Osteoblast (primary cell): ENCODE measurements around the gene COBL. TPM values are rescaled to one million over a fixed set of nuclear protein-coding genes. Genes with fewer than 3 reads are reported as not detected.

ENCODE experiments used
- DNase-seq: peaks from one replicate; pipeline ENCODE4 v3.0.0; 2011; ENCODE audit warnings: low spot score, mixed read lengths; ENCODE audit not compliant: insufficient read length; ENCODE audit errors: missing footprints
- H2AFZ ChIP-seq: 2 replicates; pipeline ENCODE4 v1.6.0; 2011; ENCODE audit warnings: mild to moderate bottlenecking, low read length
- H3K27ac ChIP-seq: 2 replicates; pipeline ENCODE4 v1.5.1; 2011; ENCODE audit warnings: mild to moderate bottlenecking, low read depth, low read length, moderate library complexity
- H3K27me3 ChIP-seq: 2 replicates; pipeline ENCODE4 v1.6.0; 2012; ENCODE audit warnings: mild to moderate bottlenecking, control low read depth, inconsistent platforms, low read length, moderate library complexity; ENCODE audit not compliant: insufficient read depth
- H3K36me3 ChIP-seq: 2 replicates; pipeline ENCODE4 v1.5.1; 2011; ENCODE audit warnings: mild to moderate bottlenecking, low read length, control low read depth, moderate library complexity; ENCODE audit not compliant: insufficient read depth
- H3K4me1 ChIP-seq: 2 replicates; pipeline ENCODE4 v1.5.1; 2011; ENCODE audit warnings: mild to moderate bottlenecking, low read length, control low read depth, moderate library complexity; ENCODE audit not compliant: insufficient read depth
- H3K4me2 ChIP-seq: 2 replicates; pipeline ENCODE4 v1.6.0; 2011; ENCODE audit warnings: mild to moderate bottlenecking, low read length; ENCODE audit not compliant: insufficient read depth
- H3K4me3 ChIP-seq: fragments of 200-600 bp; sonication (generic); 3 replicates; pipeline ENCODE4 v1.5.1; 2012; ENCODE audit warnings: mild to moderate bottlenecking, low read length, inconsistent platforms; ENCODE audit not compliant: insufficient read depth
- H3K79me2 ChIP-seq: 2 replicates; pipeline ENCODE4 v1.6.0; 2012; ENCODE audit warnings: mild to moderate bottlenecking, low read length, control low read depth, inconsistent platforms; ENCODE audit not compliant: insufficient read depth
- H3K9me3 ChIP-seq: 2 replicates; pipeline ENCODE4 v1.5.1; 2011; ENCODE audit warnings: low read depth, low read length, control low read depth
- H4K20me1 ChIP-seq: 2 replicates; pipeline ENCODE4 v1.6.0; 2012; ENCODE audit warnings: mild to moderate bottlenecking, low read length, control low read depth; ENCODE audit not compliant: insufficient read depth
- total RNA-seq: library from RNA; depleted of rRNA; stranded (reverse); fragments of >200 nt; gene quantifications from 2 replicates; pipeline ENCODE4 v1.2.3, GENCODE V29; 2012
- TF ChIP-seq, protein P1 (sequence below): IDR thresholded peaks from 2 replicates; pipeline ENCODE4 v1.5.1; 2011; ENCODE audit warnings: mild to moderate bottlenecking, low read depth, low read length, moderate library complexity; ENCODE audit errors: extremely low read depth

The COBL gene
- total RNA-seq, 1 donor: under 0.01 TPM

DNA sequence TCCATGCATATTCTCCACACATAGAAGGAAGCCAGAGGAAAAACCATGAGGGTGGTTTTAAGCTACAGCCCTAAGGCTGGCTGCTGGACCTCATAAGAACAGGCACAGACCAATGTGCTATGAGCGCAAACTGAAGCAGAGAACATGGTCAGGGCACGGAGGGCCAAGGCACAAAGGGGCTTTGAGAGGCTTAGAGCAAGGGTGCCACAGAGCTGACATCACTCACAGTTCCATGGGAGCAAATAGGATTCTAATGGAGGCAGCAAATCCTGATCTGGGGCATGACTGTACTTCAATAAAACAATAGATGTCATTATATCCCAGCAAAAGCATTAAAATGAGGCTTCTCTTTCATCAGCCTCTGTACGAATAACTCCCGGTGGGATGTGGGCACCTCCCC is 162.4 kb downstream of the COBL start:
- Histone ChIP-seq H3K79me2 (no peaks in the 10 kb centered on the region), H4K20me1 (no peaks in the 10 kb centered on the region), H3K27me3 (peaks cover 33% of the 10 kb centered on the region)

DNA sequence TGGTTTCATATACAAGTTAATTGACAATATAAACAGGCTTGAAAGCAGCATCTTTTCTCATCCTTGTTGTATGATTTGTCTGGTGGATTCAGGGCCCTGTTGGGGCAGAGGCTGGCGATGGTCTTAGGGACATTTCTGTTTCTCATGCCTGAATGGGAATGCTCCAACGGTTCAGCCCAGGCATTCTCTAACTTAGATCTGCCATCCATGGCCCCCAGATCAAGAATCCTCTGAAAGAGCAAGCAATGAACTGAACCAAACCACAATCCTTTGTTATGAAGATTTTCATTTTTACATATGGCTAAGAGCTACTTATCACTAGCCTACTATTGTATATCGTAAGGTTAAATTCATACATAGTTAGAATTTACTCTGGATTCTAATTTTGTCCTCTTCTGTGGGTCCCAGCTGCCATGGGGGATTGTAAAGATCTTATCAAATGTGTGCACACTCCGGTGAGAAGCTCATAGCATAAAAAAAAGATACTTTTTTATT is 163.9 kb downstream of the COBL start:
- Histone ChIP-seq H3K4me2 (no peak overlapping the region), H3K4me1 (no peaks in the 10 kb centered on the region), H3K4me3 (no peak overlapping the region), H3K79me2 (no peaks in the 10 kb centered on the region), H3K36me3 (no peaks in the 10 kb centered on the region), H3K9me3 (no peaks in the 10 kb centered on the region), H3K27ac (no peak overlapping the region), H4K20me1 (no peaks in the 10 kb centered on the region), H2AFZ (no peak overlapping the region), H3K27me3 (peaks cover 27% of the 10 kb centered on the region)
- TF ChIP-seq, protein P1, sequence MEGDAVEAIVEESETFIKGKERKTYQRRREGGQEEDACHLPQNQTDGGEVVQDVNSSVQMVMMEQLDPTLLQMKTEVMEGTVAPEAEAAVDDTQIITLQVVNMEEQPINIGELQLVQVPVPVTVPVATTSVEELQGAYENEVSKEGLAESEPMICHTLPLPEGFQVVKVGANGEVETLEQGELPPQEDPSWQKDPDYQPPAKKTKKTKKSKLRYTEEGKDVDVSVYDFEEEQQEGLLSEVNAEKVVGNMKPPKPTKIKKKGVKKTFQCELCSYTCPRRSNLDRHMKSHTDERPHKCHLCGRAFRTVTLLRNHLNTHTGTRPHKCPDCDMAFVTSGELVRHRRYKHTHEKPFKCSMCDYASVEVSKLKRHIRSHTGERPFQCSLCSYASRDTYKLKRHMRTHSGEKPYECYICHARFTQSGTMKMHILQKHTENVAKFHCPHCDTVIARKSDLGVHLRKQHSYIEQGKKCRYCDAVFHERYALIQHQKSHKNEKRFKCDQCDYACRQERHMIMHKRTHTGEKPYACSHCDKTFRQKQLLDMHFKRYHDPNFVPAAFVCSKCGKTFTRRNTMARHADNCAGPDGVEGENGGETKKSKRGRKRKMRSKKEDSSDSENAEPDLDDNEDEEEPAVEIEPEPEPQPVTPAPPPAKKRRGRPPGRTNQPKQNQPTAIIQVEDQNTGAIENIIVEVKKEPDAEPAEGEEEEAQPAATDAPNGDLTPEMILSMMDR: no peak
- DNase-seq: no peak

More for the DNA sequence above, 162.4 kb downstream of the COBL start:
- H3K9me3 ChIP-seq: no peaks in the 10 kb centered on the region
- no peak overlapping the region for H3K4me2 ChIP-seq
- no peak for DNase-seq
- TF ChIP-seq, protein P1: no peak
- no peaks in the 10 kb centered on the region for H3K36me3 ChIP-seq
- no peak overlapping the region for H3K4me3 ChIP-seq
- H2AFZ ChIP-seq: no peak overlapping the region
- H3K27ac ChIP-seq: no peak overlapping the region
- no peaks in the 10 kb centered on the region for H3K4me1 ChIP-seq

DNA sequence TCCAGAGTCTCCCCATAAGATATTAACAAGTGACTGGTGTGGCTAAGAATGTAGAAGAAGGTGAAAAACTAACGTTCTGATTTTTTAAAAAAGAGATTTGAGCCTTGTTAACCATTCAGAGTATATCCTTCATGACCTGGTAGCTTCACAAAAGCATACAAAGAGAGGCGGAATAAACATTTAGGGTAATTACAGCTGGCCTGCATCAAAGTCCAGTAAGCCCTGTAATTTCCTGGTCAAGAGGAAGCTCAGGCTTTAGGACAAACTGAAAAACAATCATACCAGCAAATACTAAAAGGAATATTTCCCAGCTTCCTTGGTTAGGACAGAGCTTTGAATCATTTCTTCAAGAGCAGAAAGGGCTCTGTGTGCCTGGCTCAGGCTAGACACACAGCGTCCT is 165.2 kb downstream of the COBL start:
- no peak for DNase-seq
- no peak overlapping the region for H3K27ac ChIP-seq
- no peak overlapping the region for H2AFZ ChIP-seq
- peaks cover 27% of the 10 kb centered on the region for H3K27me3 ChIP-seq
- TF ChIP-seq, protein P1: no peak
- H3K79me2 ChIP-seq: no peaks in the 10 kb centered on the region
- no peaks in the 10 kb centered on the region for H3K4me1 ChIP-seq
- H3K4me2 ChIP-seq: no peak overlapping the region
- H3K36me3 ChIP-seq: no peaks in the 10 kb centered on the region
- peaks cover 6% of the 10 kb centered on the region for H3K9me3 ChIP-seq
- H4K20me1 ChIP-seq: no peaks in the 10 kb centered on the region
- no peak overlapping the region for H3K4me3 ChIP-seq

DNA sequence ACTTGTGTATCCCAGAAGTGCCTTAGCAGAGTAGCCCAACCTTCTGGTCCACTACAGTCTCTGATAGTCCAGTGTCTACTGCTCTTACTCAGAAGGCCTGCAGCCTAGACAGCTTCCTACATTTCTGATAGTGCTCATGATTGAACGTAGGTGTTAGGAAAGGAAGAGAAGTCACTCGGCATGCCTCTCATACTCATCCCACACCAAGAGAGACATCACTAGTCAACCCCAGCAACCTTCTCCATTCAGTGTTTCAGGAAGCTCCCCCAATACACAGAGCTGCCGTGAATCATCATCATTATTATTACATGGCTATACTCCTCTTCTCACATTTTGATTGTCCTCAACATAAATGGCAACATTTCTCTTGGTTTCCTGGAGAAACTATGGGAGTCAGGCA is 166.4 kb downstream of the COBL start:
- Histone ChIP-seq H3K79me2 (no peaks in the 10 kb centered on the region), H3K27me3 (peaks cover 18% of the 10 kb centered on the region), H3K36me3 (no peaks in the 10 kb centered on the region), H3K4me3 (no peak overlapping the region), H3K4me1 (no peaks in the 10 kb centered on the region), H4K20me1 (no peaks in the 10 kb centered on the region), H2AFZ (no peak overlapping the region), H3K27ac (no peak overlapping the region), H3K9me3 (peaks cover 6% of the 10 kb centered on the region), H3K4me2 (no peak overlapping the region)
- DNase-seq: no peak
- TF ChIP-seq, protein P1: no peak
